CD8-positive, alpha-beta memory T cell (primary cell): Measurements from ENCODE around the gene CRKL. TPM values are rescaled to one million over a fixed set of nuclear protein-coding genes. Genes with fewer than 3 reads are reported as not detected.

Source experiments
- CTCF ChIA-PET: fragments of 350-600 bp; sonication (Branson Sonifier 250); formaldehyde crosslinking; loops from one replicate; lab custom pipeline; 2021; ENCODE audit warnings: antibody characterized with exemption; lab: Charles Lee
- POLR2A ChIA-PET: fragments of 350-600 bp; sonication (Branson Sonifier 250); formaldehyde crosslinking; loops from one replicate; lab custom pipeline; 2021; ENCODE audit warnings: antibody characterized with exemption; lab: Charles Lee
- DNase-seq, 5 donors: peaks; one replicate each; pipeline versions ENCODE4 v3.0.0 to v3.0.0-alpha.2; 2020 to 2022; ENCODE audit warnings: mixed read lengths in 1 of 5
- H3K27ac ChIP-seq: one replicate; pipeline ENCODE4 v1.7.0; 2013; ENCODE audit warnings: low read depth, mild to moderate bottlenecking, low read length, moderate library complexity
- H3K27me3 ChIP-seq: 2 replicates; pipeline ENCODE4 v1.7.0; 2013; ENCODE audit warnings: low read length, mild to moderate bottlenecking; ENCODE audit not compliant: insufficient read depth, poor library complexity, severe bottlenecking
- H3K36me3 ChIP-seq: 2 replicates; pipeline ENCODE4 v1.7.0; 2013; ENCODE audit warnings: mild to moderate bottlenecking, low read length, moderate library complexity; ENCODE audit not compliant: insufficient read depth
- H3K4me1 ChIP-seq: 2 replicates; pipeline ENCODE4 v1.7.0; 2013; ENCODE audit warnings: mild to moderate bottlenecking, low read length, moderate library complexity; ENCODE audit not compliant: insufficient read depth
- H3K4me3 ChIP-seq: 2 replicates; pipeline ENCODE4 v1.7.0; 2013; ENCODE audit warnings: mild to moderate bottlenecking, low read length
- H3K9me3 ChIP-seq: 2 replicates; pipeline ENCODE4 v1.7.0; 2013; ENCODE audit warnings: mild to moderate bottlenecking, low read length
- H3K27ac Mint-ChIP-seq, 8 donors: one replicate each; pipeline ENCODE4 v1.8.0; 2020 to 2021; ENCODE audit warnings: mixed read lengths in 8 of 8, mild to moderate bottlenecking in 6 of 8, inconsistent platforms in 3 of 8, moderate library complexity in 3 of 8
- H3K27me3 Mint-ChIP-seq, 2 donors: one replicate each; pipeline ENCODE4 v1.8.0; 2020 to 2021; ENCODE audit warnings: mixed read lengths in 2 of 2, mild to moderate bottlenecking in 1 of 2, moderate library complexity in 1 of 2
- H3K36me3 Mint-ChIP-seq, 3 donors: one replicate each; pipeline ENCODE4 v1.8.0; 2020 to 2021; ENCODE audit warnings: mixed read lengths in 3 of 3, inconsistent platforms in 1 of 3, mild to moderate bottlenecking in 1 of 3
- H3K4me1 Mint-ChIP-seq, 3 donors: one replicate each; pipeline ENCODE4 v1.8.0; 2020 to 2021; ENCODE audit warnings: mixed read lengths in 3 of 3, inconsistent platforms in 1 of 3, mild to moderate bottlenecking in 1 of 3
- H3K4me3 Mint-ChIP-seq, 7 donors: one replicate each; pipeline ENCODE4 v1.8.0; 2020 to 2021; ENCODE audit warnings: mixed read lengths in 7 of 7, mild to moderate bottlenecking in 6 of 7, moderate library complexity in 4 of 7, inconsistent platforms in 2 of 7
- H3K9me3 Mint-ChIP-seq, 5 donors: one replicate each; pipeline ENCODE4 v1.8.0; 2020 to 2022; ENCODE audit warnings: mixed read lengths in 5 of 5, mild to moderate bottlenecking in 3 of 5, moderate library complexity in 2 of 5, inconsistent platforms in 1 of 5
- polyA plus RNA-seq: library from polyadenylated mRNA; unstranded; fragments of 300-500 nt; fragmentation: Illumina TruSeq; gene quantifications from one replicate; pipeline ENCODE4 v1.2.3, GENCODE V29; 2021
- total RNA-seq, 2 experiments: library from RNA; stranded (reverse); gene quantifications; one replicate each; pipeline ENCODE4 v1.2.3, GENCODE V29; 2021

Gene CRKL
- total and polyA plus RNA-seq, 3 experiments from 2014 or later: 54.5 to 98.1 (median 94.0) TPM

DNA sequence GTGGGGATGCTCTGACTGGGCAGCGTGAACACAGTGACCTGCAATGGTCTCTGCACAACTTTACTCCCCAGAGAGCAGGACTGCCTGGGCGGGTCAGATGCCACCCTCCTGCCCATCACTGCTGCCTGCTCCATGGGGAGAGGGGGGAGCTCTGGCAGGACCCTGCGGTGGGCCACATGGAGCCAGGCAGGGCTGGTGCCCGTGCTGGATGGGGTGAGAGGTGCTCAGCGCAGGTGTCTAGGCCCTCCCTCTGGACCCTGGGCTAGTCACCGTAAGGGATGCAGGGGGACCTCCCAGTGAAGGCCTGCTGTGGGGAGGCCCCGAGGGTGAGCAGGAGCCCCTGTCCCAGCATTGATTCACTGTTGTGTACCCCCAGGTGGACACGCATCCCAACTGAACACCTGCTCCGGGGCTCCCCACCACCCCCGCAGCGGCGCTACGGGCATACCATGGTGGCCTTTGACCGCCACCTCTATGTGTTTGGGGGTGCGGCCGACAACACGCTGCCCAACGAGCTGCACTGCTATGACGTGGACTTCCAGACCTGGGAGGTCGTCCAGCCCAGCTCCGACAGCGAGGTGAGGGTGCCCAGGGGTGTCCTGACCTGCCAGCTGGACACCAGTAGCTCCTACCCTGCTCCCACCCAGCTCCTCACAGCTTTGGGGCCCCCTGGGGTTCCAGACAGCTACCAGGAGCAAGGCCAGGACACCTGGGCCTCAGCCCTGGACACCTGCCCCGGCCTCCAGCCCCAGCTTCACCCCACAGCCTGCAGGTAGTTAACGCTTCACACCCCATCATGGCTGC is 74.2 kb downstream of the CRKL start:
- H3K27me3 ChIP-seq: no peaks in the 10 kb centered on the region
- Mint-ChIP-seq H3K36me3 (peaks cover 0 to 72% (median 2%) of the 10 kb centered on the region in 3 donors), H3K4me3 (no peak overlapping the region), H3K4me1 (peaks cover 0 to 8% (median 4%) of the 10 kb centered on the region in 3 donors), H3K27ac (peak overlapping the region in 1 of 8 donors; percentile 77), H3K9me3 (no peaks in the 10 kb centered on the region), H3K27me3 (peaks cover 0 to 1% of the 10 kb centered on the region in 2 donors)
- no peak for DNase-seq
- CTCF ChIA-PET: interaction anchor here (1.3 kb wide), 1 partner anchor 10 kb away, joined by 4 read pairs; the partner anchor contains the start of gene LZTR1
- no peaks in the 10 kb centered on the region for H3K4me1 ChIP-seq
- H3K9me3 ChIP-seq: no peaks in the 10 kb centered on the region
- no peaks in the 10 kb centered on the region for H3K36me3 ChIP-seq
- POLR2A ChIA-PET: no interaction called here
- no peak overlapping the region for H3K27ac ChIP-seq
- H3K4me3 ChIP-seq: no peak overlapping the region

DNA sequence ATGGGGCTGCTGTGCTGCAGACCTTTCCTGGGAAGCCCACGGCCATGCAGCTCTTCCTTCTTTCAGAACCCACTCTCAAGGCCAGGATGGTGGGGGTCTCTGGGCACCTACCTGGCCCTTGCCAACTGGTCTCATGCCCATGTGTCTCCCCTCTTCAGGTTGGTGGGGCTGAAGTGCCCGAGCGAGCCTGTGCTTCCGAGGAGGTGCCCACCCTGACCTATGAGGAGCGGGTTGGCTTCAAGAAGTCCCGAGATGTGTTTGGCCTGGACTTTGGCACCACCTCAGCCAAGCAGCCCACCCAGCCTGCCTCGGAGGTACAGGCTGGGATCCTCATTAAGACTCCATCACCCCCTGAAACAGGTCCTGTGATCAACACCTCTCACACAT is 74.8 kb downstream of the CRKL start:
- H3K36me3 Mint-ChIP-seq: peaks cover 0 to 70% (median 2%) of the 10 kb centered on the region in 3 donors
- ChIA-PET POLR2A (no interaction called here), CTCF (no interaction called here)
- Histone ChIP-seq H3K4me3 (no peak overlapping the region), H3K27me3 (no peaks in the 10 kb centered on the region), H3K4me1 (no peaks in the 10 kb centered on the region), H3K27ac (no peak overlapping the region), H3K9me3 (no peaks in the 10 kb centered on the region), H3K36me3 (no peaks in the 10 kb centered on the region)
- no peak overlapping the region for H3K4me3 Mint-ChIP-seq
- no peak for DNase-seq
- H3K27me3 Mint-ChIP-seq: peaks cover 0 to 1% of the 10 kb centered on the region in 2 donors
- no peaks in the 10 kb centered on the region for H3K9me3 Mint-ChIP-seq
- no peak overlapping the region for H3K27ac Mint-ChIP-seq
- peaks cover 0 to 8% (median 3%) of the 10 kb centered on the region in 3 donors for H3K4me1 Mint-ChIP-seq

GRCh38 chr22:20992456-20993303 is 75.5 kb downstream of the CRKL start:
- Mint-ChIP-seq H3K9me3 (no peaks in the 10 kb centered on the region), H3K36me3 (peaks cover 0 to 70% (median 2%) of the 10 kb centered on the region in 3 donors), H3K4me3 (no peak overlapping the region), H3K27ac (peak overlapping the region in 3 of 8 donors; percentile 21 to 55 (median 48)), H3K27me3 (peaks cover 0 to 1% of the 10 kb centered on the region in 2 donors), H3K4me1 (peaks cover 0 to 8% (median 3%) of the 10 kb centered on the region in 3 donors)
- H3K4me1 ChIP-seq: no peaks in the 10 kb centered on the region
- no peaks in the 10 kb centered on the region for H3K27me3 ChIP-seq
- H3K27ac ChIP-seq: no peak overlapping the region
- ChIA-PET POLR2A (no interaction called here), CTCF (no interaction called here)
- no peak for DNase-seq
- no peaks in the 10 kb centered on the region for H3K36me3 ChIP-seq
- no peak overlapping the region for H3K4me3 ChIP-seq
- H3K9me3 ChIP-seq: no peaks in the 10 kb centered on the region

DNA sequence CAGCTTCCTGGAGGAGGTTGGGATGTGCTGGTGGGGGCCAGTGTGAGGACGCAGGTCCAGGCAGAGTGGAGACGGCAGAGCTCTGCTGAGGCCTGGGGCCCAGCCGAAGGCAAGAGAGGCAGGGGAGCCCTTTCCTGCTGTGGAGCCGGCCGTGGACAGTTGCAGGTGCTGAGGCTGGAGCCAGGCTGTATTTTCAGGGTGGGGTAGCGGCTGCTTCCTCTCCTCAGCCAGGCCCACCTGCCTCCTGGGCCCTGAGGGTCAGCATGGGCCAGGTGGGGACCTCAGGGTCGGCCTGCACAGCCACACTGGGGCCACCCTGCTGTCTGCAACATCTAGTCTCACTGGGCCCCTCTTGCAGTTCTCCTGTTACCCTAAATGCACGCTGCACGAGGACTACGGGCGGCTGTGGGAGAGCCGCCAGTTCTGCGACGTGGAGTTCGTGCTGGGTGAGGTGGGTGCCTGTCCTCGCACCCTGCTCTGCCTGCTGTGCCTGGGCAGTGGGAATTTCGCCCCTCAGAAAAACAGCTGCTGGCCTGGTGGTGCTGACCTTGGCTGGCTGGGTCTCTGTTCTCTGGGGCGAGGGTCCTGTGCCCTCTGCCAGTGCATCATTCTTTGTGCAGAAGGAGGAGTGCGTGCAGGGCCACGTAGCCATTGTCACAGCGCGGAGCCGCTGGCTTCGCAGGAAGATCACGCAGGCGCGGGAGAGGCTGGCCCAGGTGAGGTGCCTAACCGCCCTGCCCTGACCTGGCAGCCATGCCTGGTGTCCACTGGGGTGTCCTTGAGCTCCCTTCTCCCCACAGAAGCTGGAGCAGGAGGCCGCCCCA is 76.3 kb downstream of the CRKL start:
- Mint-ChIP-seq H3K27me3 (peaks cover 0 to 1% of the 10 kb centered on the region in 2 donors), H3K9me3 (no peaks in the 10 kb centered on the region), H3K36me3 (peaks cover 0 to 70% (median 0%) of the 10 kb centered on the region in 3 donors), H3K27ac (no peak overlapping the region), H3K4me3 (no peak overlapping the region), H3K4me1 (peaks cover 0 to 14% (median 3%) of the 10 kb centered on the region in 3 donors)
- H3K36me3 ChIP-seq: no peaks in the 10 kb centered on the region
- CTCF ChIA-PET: no interaction called here
- no peaks in the 10 kb centered on the region for H3K4me1 ChIP-seq
- DNase-seq: no peak
- H3K27me3 ChIP-seq: no peaks in the 10 kb centered on the region
- no peaks in the 10 kb centered on the region for H3K9me3 ChIP-seq
- no peak overlapping the region for H3K4me3 ChIP-seq
- POLR2A ChIA-PET: no interaction called here
- H3K27ac ChIP-seq: no peak overlapping the region

- Mint-ChIP-seq H3K27me3 (no peaks in the 10 kb centered on the region), H3K27ac (peak overlapping the region in 1 of 8 donors; percentile 63), H3K36me3 (peaks cover 0 to 75% (median 0%) of the 10 kb centered on the region in 3 donors), H3K4me3 (no peak overlapping the region), H3K4me1 (peaks cover 0 to 17% (median 3%) of the 10 kb centered on the region in 3 donors), H3K9me3 (no peaks in the 10 kb centered on the region)
- Histone ChIP-seq H3K4me3 (no peak overlapping the region), H3K4me1 (no peaks in the 10 kb centered on the region), H3K9me3 (no peaks in the 10 kb centered on the region), H3K27me3 (no peaks in the 10 kb centered on the region), H3K27ac (no peak overlapping the region), H3K36me3 (peaks cover 8% of the 10 kb centered on the region)
- CTCF ChIA-PET: no interaction called here
- POLR2A ChIA-PET: no interaction called here
- DNase-seq: no peak
These were observed 77.1 kb downstream of the CRKL start for GRCh38 chr22:20994128-20994901.

DNA sequence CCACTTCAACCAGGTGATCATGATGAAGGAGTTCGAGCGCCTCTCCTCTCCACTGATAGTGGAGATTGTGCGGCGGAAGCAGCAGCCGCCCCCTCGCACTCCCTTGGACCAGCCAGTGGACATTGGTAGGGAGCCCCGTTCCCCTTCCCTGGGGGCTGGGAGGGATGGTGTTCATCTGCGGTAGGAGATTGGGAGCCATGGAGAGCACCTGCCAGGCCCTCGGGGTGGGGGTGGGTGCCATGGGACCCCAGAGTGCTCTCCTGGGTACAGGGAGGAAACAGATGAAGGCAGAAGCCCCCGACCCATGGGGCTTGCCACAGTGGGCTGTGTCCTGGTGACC is 77.7 kb downstream of the CRKL start:
- CTCF ChIA-PET: no interaction called here
- Histone ChIP-seq H3K4me3 (no peak overlapping the region), H3K36me3 (peaks cover 13% of the 10 kb centered on the region), H3K27me3 (no peaks in the 10 kb centered on the region), H3K27ac (no peak overlapping the region), H3K9me3 (no peaks in the 10 kb centered on the region), H3K4me1 (peaks cover 4% of the 10 kb centered on the region)
- Mint-ChIP-seq H3K27me3 (no peaks in the 10 kb centered on the region), H3K36me3 (peaks cover 0 to 78% (median 0%) of the 10 kb centered on the region in 3 donors), H3K4me3 (no peak overlapping the region), H3K9me3 (no peaks in the 10 kb centered on the region), H3K27ac (peak overlapping the region in 1 of 8 donors; percentile 63), H3K4me1 (peaks cover 0 to 15% (median 2%) of the 10 kb centered on the region in 3 donors)
- no peak for DNase-seq
- POLR2A ChIA-PET: no interaction called here

DNA sequence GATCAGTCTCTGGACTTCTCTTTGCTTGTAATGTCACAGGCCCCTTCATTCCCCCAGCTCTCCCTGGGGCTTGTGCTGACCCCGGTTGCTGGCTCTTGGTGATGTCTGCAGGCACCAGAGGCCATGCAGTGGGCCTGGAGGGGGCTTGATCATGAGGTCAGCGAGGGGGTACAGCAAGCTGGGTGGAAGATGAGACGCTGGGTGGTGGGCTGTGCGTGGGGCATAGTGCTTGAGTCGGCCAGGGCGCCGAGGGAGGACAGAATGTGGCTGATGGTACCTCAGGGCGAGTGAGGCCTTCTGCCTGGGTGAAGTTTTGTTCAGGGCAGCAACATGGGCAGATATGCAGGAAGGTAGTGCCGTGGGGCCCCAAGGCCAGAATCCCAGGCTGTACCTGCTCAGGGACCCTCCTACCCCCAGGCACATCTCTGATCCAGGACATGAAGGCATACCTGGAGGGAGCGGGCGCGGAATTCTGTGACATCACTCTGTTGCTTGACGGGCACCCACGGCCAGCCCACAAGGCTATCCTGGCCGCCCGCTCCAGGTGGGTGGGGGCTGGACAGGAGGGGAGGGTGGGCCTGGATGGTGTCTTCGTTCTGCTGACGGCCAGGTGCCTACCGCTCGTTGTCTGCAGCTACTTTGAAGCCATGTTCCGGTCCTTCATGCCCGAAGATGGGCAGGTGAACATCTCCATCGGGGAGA is 78.3 kb downstream of the CRKL start:
- Mint-ChIP-seq H3K27me3 (no peaks in the 10 kb centered on the region), H3K4me3 (no peak overlapping the region), H3K4me1 (peaks cover 0 to 21% (median 4%) of the 10 kb centered on the region in 3 donors), H3K9me3 (no peaks in the 10 kb centered on the region), H3K36me3 (peaks cover 0 to 81% (median 0%) of the 10 kb centered on the region in 3 donors), H3K27ac (peak overlapping the region in 2 of 8 donors; percentile 22 to 76)
- Histone ChIP-seq H3K9me3 (no peaks in the 10 kb centered on the region), H3K27me3 (no peaks in the 10 kb centered on the region), H3K4me1 (peaks cover 10% of the 10 kb centered on the region), H3K36me3 (peaks cover 19% of the 10 kb centered on the region), H3K27ac (no peak overlapping the region), H3K4me3 (no peak overlapping the region)
- no peak for DNase-seq
- ChIA-PET CTCF (no interaction called here), POLR2A (no interaction called here)
